Measurements from ENCODE around the gene PHOX2A. TPM values are rescaled to one million over a fixed set of nuclear protein-coding genes. Genes with fewer than 3 reads are reported as not detected.

PHOX2A gene
- total RNA-seq, 2 experiments from 2014 or later: not detected

DNA sequence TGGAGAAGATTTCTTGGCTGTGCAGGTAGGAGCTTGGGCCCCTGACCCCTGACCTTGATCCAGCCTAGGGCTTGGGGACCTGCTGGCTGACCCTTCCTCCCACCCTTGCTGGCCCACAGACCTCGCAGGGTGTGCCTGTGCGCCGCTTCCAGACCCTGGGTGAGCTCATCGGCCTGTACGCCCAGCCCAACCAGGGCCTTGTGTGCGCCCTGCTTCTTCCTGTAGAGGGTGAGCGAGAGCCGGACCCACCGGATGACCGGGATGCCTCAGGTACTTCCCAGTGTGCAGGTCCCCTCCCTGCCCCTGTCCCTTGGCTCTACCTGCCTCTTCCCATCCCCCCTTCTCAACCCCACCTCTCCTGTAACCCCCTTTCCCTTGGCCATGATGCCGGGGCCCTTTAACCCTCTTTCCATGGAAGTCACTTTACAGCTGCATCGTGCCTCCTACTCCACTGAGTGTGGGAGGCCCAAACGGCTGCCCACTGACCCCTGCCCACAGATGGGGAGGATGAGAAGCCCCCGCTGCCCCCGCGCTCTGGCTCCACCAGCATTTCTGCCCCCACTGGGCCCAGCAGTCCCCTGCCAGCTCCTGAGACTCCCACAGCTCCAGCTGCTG, 15.6 kb downstream of the PHOX2A start:
- no peak for ATAC-seq (ENCODE audit: low read depth)

DNA sequence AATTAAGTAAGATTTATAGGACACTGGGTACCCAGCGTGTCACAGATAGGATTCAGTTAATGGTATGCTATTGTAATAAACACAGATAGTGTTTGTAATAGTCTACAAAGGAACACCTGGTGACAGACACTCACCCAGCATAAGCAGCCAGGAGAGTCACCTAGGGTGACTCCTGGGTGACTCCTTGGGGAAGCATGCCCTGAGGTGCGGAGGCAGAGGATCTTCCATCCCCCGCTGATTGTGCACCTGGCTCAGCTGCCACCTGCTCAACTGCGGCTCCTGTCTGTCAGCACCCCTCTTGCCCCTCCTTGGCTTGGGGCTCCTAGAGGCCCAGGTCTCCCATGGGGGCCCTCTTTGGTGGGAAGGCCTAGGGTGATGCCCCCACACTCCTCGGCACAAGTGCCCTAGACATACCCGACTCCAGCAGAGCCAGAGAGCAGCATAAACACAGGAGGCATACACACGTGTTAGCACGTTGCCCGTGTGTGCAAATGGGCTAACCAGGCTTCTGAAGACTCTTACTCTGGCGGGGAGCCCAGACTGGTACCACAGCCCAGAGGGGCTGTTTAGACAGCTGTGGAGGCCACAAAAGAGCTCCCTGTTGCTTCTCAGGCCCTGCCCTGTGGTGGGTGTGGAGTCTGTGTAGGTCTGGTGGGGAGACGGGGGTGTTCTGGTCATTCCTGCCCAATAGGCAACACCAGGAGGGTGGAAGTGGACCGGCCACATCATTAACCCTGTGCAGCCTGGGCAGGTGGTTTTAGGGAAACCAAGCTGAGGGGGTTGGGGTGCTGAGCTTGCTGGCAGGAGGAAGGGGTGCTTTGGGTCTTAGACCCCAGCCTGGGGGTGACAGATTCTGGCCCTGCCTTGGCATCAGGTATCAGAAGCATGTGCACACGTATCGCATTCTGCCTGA, 16.4 kb downstream of the PHOX2A start:
- Mint-ChIP-seq H3K27me3 (no peaks in the 10 kb centered on the region), H3K4me1 (peaks cover 15% of the 10 kb centered on the region), H3K9me3 (no peaks in the 10 kb centered on the region), H3K4me3 (no peak overlapping the region), H3K27ac (no peak overlapping the region), H3K36me3 (peaks cover 5% of the 10 kb centered on the region)
- DNase-seq: no peak
- POLR2A ChIA-PET: no interaction called here
- no peak for ATAC-seq (ENCODE audit: low read depth)

More for the DNA sequence above, 15.6 kb downstream of the PHOX2A start:
- H3K27ac Mint-ChIP-seq: no peak overlapping the region
- peak; percentile 29 for DNase-seq
- no peaks in the 10 kb centered on the region for H3K9me3 Mint-ChIP-seq
- H3K36me3 Mint-ChIP-seq: peaks cover 5% of the 10 kb centered on the region
- POLR2A ChIA-PET: no interaction called here
- H3K4me3 Mint-ChIP-seq: no peak overlapping the region
- peaks cover 13% of the 10 kb centered on the region for H3K4me1 Mint-ChIP-seq
- H3K27me3 Mint-ChIP-seq: no peaks in the 10 kb centered on the region

GRCh38 chr11:72226701-72227100, 17.3 kb downstream of the PHOX2A start:
- no peak overlapping the region for H3K27ac Mint-ChIP-seq
- peaks cover 5% of the 10 kb centered on the region for H3K36me3 Mint-ChIP-seq
- no peaks in the 10 kb centered on the region for H3K27me3 Mint-ChIP-seq
- DNase-seq (no peak), ATAC-seq (ENCODE audit: low read depth) (no peak)
- peaks cover 20% of the 10 kb centered on the region for H3K4me1 Mint-ChIP-seq
- POLR2A ChIA-PET: interaction anchor here (0.5 kb wide), 1 partner anchor 1486 kb away, joined by 3 read pairs; no protein-coding TSS in a partner anchor
- H3K4me3 Mint-ChIP-seq: no peak overlapping the region
- no peaks in the 10 kb centered on the region for H3K9me3 Mint-ChIP-seq

DNA sequence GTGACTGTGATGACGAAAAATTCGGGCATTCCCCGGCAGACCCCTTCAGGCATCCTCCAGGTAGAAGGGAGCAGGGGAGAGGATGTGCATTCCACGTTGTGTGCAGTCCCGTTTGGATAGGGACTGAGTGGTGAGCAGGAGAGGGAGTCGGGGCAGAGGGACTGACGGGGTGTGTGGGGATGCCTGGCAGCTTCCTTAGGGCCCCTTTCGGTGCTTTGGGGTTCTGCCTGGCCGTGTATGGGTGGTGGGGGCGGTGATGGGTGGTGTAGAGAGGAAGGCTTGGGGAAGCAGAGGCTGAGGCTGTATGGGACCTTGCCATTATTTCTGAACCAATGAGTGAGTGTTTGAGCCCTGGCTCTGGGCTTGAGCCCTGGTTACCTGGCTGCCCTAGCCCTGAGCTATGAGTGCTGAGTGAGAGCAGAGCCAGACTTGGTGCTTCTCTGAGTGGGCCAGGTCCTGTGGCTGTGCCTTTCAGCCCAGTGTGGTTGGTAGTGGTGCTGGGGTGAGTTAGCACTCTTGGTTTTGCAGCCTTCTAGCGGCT, 18.5 kb downstream of the PHOX2A start:
- Mint-ChIP-seq H3K27ac (peak overlapping the region; percentile 93), H3K27me3 (no peaks in the 10 kb centered on the region), H3K9me3 (no peaks in the 10 kb centered on the region), H3K36me3 (peaks cover 5% of the 10 kb centered on the region), H3K4me1 (peaks cover 22% of the 10 kb centered on the region), H3K4me3 (peak overlapping the region; percentile 96)
- ATAC-seq (ENCODE audit: low read depth) (peak; percentile 5), DNase-seq (peak; percentile 54)
- POLR2A ChIA-PET: interaction anchor here (0.6 to 2.0 kb wide), 9 partner anchors 9 to 206 kb away, joined by 3 to 7 read pairs (median 3); partner anchors contain the start of genes ANAPC15 and FOLR2

DNA sequence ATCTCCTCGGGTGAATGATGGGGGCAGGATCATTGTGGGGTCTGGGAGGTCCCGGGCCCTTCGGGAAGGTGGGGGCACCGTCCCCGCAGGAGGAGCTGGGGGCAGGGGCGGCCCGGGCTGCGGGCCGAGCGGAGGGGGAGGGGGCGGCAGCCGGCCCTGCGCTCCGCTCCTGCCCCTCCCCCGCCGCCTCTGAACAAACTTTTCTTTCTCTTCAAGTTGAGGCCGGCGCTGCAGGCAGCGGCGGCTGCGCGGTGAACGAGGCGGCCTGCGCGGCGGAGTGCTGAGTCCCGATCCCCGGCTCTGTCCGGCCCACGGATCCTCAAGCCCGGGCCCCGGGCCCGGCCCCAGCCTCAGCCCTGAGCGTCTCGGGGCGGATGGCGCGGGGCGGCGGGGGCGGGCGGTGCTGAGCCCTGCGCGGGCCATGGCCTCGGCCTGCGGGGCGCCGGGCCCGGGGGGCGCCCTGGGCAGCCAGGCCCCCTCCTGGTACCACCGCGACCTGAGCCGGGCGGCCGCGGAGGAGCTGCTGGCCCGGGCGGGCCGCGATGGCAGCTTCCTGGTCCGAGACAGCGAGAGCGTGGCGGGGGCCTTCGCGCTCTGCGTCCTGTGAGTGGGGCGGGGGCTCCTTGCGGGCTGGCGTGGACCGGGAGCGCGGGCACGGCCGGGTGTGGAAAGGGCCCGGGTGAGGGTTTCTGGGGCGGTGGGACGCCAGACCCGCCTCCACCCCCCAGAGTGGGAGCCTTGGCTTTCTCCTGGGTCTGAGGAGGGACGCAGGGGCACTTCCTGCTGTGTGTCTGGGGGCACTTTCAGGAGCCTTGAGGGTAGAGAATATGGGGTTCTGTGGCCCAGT, 19.2 kb downstream of the PHOX2A start, which contains the start of gene INPPL1:
INPPL1 (plus strand) TSS at position 204 of the 847 bp plus-strand sequence; CDS start at position 422, 218 bp downstream.
- H3K4me1 Mint-ChIP-seq: peaks cover 22% of the 10 kb centered on the region
- H3K36me3 Mint-ChIP-seq: peaks cover 5% of the 10 kb centered on the region
- no peaks in the 10 kb centered on the region for H3K27me3 Mint-ChIP-seq
- peak within 1 kb of the TSS; percentile 97 for H3K4me3 Mint-ChIP-seq
- ATAC-seq (ENCODE audit: low read depth): peak; percentile 3
- no peaks in the 10 kb centered on the region for H3K9me3 Mint-ChIP-seq
- POLR2A ChIA-PET: interaction anchor here (0.7 to 2.0 kb wide), 10 partner anchors 8 to 206 kb away, joined by 3 to 7 read pairs (median 4); partner anchors contain the start of genes ANAPC15 and FOLR2
- peak within 1 kb of the TSS; percentile 93 for H3K27ac Mint-ChIP-seq
- DNase-seq: peak; percentile 64

DNA sequence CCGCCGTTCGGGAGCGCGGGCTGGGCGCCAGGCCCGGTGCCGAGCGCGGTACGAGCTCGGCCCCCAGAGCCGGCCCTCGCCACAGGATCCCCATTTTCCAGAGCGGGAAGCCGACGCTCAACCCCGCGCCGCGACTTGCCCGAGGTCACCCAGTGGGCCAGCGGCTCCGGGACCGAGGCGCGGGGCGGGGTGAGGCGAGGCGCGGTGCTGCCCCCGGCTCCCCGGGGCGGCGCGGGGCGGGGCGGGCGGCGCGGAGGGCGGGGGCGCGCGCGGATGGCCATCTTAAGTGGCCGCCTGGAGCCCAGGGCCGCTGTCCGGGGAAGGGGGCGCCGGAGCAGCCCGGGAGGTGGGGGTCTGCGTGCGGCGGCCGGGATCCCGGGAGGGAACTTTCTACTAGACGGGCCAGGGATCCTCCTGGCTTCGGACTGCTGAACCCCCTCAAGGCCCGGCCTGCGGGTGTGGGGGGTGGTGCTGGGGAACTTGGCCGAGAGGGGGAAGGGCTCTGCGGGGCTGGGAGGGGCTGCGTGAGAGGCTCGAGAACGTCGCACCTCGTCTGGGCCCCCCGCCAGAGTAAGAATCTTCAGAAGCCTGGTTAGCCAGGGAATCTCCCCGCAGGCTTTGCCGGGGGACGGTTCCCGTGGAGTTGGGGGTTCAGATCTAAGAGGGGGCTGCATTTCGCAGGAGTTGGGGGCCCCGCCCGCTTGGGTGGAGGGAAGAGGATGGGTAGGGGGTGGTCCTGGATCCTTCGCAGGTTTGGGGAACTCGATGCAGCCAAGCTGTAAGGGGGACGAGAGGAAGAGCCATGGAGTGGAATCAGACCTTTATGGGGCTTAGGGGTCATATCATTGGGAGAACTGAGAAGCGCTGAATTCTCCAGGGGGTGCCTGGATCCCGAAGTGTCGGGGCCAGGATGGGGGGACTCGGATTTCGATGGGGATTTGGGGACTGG, 20.1 kb downstream of the PHOX2A start:
- peaks cover 5% of the 10 kb centered on the region for H3K36me3 Mint-ChIP-seq
- ATAC-seq (ENCODE audit: low read depth) (peak; percentile 55), DNase-seq (peak; percentile 84)
- no peaks in the 10 kb centered on the region for H3K9me3 Mint-ChIP-seq
- H3K27ac Mint-ChIP-seq: peak overlapping the region; percentile 93
- H3K4me1 Mint-ChIP-seq: peaks cover 22% of the 10 kb centered on the region
- POLR2A ChIA-PET: interaction anchor here (0.6 to 2.0 kb wide), 18 partner anchors 8 to 296 kb away, joined by 3 to 16 read pairs (median 4); partner anchors contain the start of genes ANAPC15, CLPB, RNF121 and XNDC1N
- H3K27me3 Mint-ChIP-seq: peaks cover 1% of the 10 kb centered on the region
- peak overlapping the region; percentile 97 for H3K4me3 Mint-ChIP-seq

- POLR2A ChIA-PET: interaction anchor here (0.6 to 2.0 kb wide), 19 partner anchors 9 to 592 kb away, joined by 3 to 16 read pairs (median 4); partner anchors contain the start of genes ANAPC15, CLPB, RNF121 and XNDC1N
- Mint-ChIP-seq H3K27me3 (peaks cover 8% of the 10 kb centered on the region), H3K4me1 (peaks cover 27% of the 10 kb centered on the region), H3K27ac (peak overlapping the region; percentile 84), H3K4me3 (peak overlapping the region; percentile 90), H3K36me3 (peaks cover 4% of the 10 kb centered on the region), H3K9me3 (no peaks in the 10 kb centered on the region)
- ATAC-seq (ENCODE audit: low read depth) (peak; percentile 81), DNase-seq (peak; percentile 95)
Measured at GRCh38 chr11:72222907-72223614, 20.9 kb downstream of the PHOX2A start.

DNA sequence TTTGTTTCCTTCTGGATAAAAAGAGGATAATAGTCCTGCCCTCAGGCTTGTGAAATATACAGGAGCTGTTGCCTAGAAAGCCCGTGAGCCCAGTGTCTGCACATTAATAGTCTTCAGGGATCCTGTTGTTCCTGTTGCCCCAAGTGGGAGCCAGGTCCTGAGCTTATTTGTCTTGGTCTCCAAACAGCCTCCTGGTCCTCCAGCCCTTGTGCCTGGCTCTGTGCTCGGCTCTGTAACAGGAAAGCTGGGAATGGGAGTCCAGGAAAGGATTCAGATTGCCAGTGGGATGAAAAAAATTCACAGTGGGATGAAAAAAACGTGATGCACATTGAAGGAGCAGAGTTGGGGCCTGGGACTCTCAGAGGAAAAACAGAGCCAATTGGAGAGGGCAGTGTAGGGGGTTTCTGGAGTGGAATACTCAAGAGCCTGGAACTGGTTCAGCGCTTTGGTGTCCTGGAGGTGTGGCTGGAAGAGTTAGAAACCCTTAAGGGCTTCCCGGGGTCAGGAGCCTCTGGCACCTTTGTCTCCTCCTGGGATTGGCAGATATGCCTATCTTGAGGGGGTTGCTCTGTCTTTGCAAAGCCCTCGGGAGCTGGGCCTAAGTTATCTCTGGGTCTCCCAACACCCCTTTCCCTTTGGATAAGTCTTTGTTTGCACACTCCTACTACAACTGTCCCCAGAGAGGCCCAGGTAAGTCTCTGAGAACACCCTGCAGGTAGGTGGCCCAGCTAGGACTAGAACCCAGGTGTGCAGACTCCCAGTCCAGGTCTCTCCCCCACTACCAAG, 21.7 kb downstream of the PHOX2A start:
- ATAC-seq (ENCODE audit: low read depth): no peak
- peaks cover 14% of the 10 kb centered on the region for H3K27me3 Mint-ChIP-seq
- no peaks in the 10 kb centered on the region for H3K9me3 Mint-ChIP-seq
- peaks cover 4% of the 10 kb centered on the region for H3K36me3 Mint-ChIP-seq
- H3K27ac Mint-ChIP-seq: peak overlapping the region; percentile 84
- POLR2A ChIA-PET: interaction anchor here (0.7 to 2.0 kb wide), 7 partner anchors 10 to 593 kb away, joined by 4 to 16 read pairs (median 5); partner anchors contain the start of genes ANAPC15, RNF121 and XNDC1N
- DNase-seq: no peak
- peaks cover 32% of the 10 kb centered on the region for H3K4me1 Mint-ChIP-seq
- H3K4me3 Mint-ChIP-seq: peak overlapping the region; percentile 90

- H3K27ac Mint-ChIP-seq: peak overlapping the region; percentile 25
- no peak overlapping the region for H3K4me3 Mint-ChIP-seq
- ATAC-seq (ENCODE audit: low read depth): no peak
- peak; percentile 32 for DNase-seq
- no peaks in the 10 kb centered on the region for H3K9me3 Mint-ChIP-seq
- H3K4me1 Mint-ChIP-seq: peaks cover 29% of the 10 kb centered on the region
- peaks cover 18% of the 10 kb centered on the region for H3K27me3 Mint-ChIP-seq
- POLR2A ChIA-PET: interaction anchor here (2.0 kb wide), 1 partner anchor 109 kb away, joined by 16 read pairs; the partner anchor contains the start of gene ANAPC15
- H3K36me3 Mint-ChIP-seq: peaks cover 4% of the 10 kb centered on the region
Measured at GRCh38 chr11:72221386-72222075, 22.4 kb downstream of the PHOX2A start.

GRCh38 chr11:72220696-72221363, 23.1 kb downstream of the PHOX2A start:
- POLR2A ChIA-PET: no interaction called here

More at GRCh38 chr11:72220696-72221363, 23.1 kb downstream of the PHOX2A start:
- H3K27me3 Mint-ChIP-seq: peaks cover 25% of the 10 kb centered on the region
- peaks cover 29% of the 10 kb centered on the region for H3K4me1 Mint-ChIP-seq
- ATAC-seq (ENCODE audit: low read depth): no peak
- peak overlapping the region; percentile 25 for H3K27ac Mint-ChIP-seq
- no peak overlapping the region for H3K4me3 Mint-ChIP-seq
- peaks cover 4% of the 10 kb centered on the region for H3K36me3 Mint-ChIP-seq
- H3K9me3 Mint-ChIP-seq: no peaks in the 10 kb centered on the region
- no peak for DNase-seq
